Measurements from ENCODE around the gene ARFIP2.

Gene ARFIP2

GRCh38 chr11:6483015-6483414 is 1.9 kb upstream of the ARFIP2 start:
- no peak for DNase-seq (ENCODE audit: low read depth in 1 of 2, low spot score in 1 of 2)

GRCh38 chr11:6482441-6482840 is 1.3 kb upstream of the ARFIP2 start:
- DNase-seq (ENCODE audit: low read depth in 1 of 2, low spot score in 1 of 2), result no peak

- no peak for DNase-seq (ENCODE audit: low read depth in 1 of 2, low spot score in 1 of 2)
Observed at GRCh38 chr11:6481924-6482275, 769 bp upstream of the ARFIP2 start.

- no peak for DNase-seq (ENCODE audit: low read depth in 1 of 2, low spot score in 1 of 2)
Observed at GRCh38 chr11:6480299-6480914, 724 bp downstream of the ARFIP2 start.

GRCh38 chr11:6476571-6476970 is 4.6 kb downstream of the ARFIP2 start:
- no peak for DNase-seq (ENCODE audit: low read depth in 1 of 2, low spot score in 1 of 2)

- DNase-seq (ENCODE audit: low read depth in 1 of 2, low spot score in 1 of 2), result no peak
Observed at GRCh38 chr11:6475936-6476335, 5.2 kb downstream of the ARFIP2 start.

GRCh38 chr11:6474806-6475500 is 6.2 kb downstream of the ARFIP2 start:
- DNase-seq (ENCODE audit: low read depth in 1 of 2, low spot score in 1 of 2), result no peak

GRCh38 chr11:6474413-6474792 is 6.7 kb downstream of the ARFIP2 start:
- no peak for DNase-seq (ENCODE audit: low read depth in 1 of 2, low spot score in 1 of 2)

- peak; percentile 19 to 32 for DNase-seq (ENCODE audit: low read depth in 1 of 2, low spot score in 1 of 2)
Observed at GRCh38 chr11:6473451-6474412, 7.4 kb downstream of the ARFIP2 start, which contains the start of gene TRIM3. Gene TRIM3 (minus strand): TSS chr11:6473941. CDS start chr11:6465695, 8,246 bp downstream.

GRCh38 chr11:6472934-6473333 is 8.2 kb downstream of the ARFIP2 start:
- no peak for DNase-seq (ENCODE audit: low read depth in 1 of 2, low spot score in 1 of 2)

- no peak for DNase-seq (ENCODE audit: low read depth in 1 of 2, low spot score in 1 of 2)
Observed at GRCh38 chr11:6469599-6469998, 11.5 kb downstream of the ARFIP2 start.

- DNase-seq (ENCODE audit: low read depth in 1 of 2, low spot score in 1 of 2), result no peak
Observed at GRCh38 chr11:6468712-6469495, 12.2 kb downstream of the ARFIP2 start.

GRCh38 chr11:6459099-6459450 is 22.1 kb downstream of the ARFIP2 start:
- no peak for DNase-seq (ENCODE audit: low read depth in 1 of 2, low spot score in 1 of 2)

- DNase-seq (ENCODE audit: low read depth in 1 of 2, low spot score in 1 of 2), result no peak
Observed at GRCh38 chr11:6458352-6459098, 22.6 kb downstream of the ARFIP2 start.

GRCh38 chr11:6457581-6458320 is 23.4 kb downstream of the ARFIP2 start:
- DNase-seq (ENCODE audit: low read depth in 1 of 2, low spot score in 1 of 2), result no peak

GRCh38 chr11:6456361-6457073 is 24.6 kb downstream of the ARFIP2 start:
- DNase-seq (ENCODE audit: low read depth in 1 of 2, low spot score in 1 of 2), result no peak

- no peak for DNase-seq (ENCODE audit: low read depth in 1 of 2, low spot score in 1 of 2)
Observed at GRCh38 chr11:6455070-6455469, 26.1 kb downstream of the ARFIP2 start.

- DNase-seq (ENCODE audit: low read depth in 1 of 2, low spot score in 1 of 2), result no peak
Observed at GRCh38 chr11:6453152-6453551, 28.0 kb downstream of the ARFIP2 start.

- no peak for DNase-seq (ENCODE audit: low read depth in 1 of 2, low spot score in 1 of 2)
Observed at GRCh38 chr11:6452219-6452618, 28.9 kb downstream of the ARFIP2 start.
